HG03039 (cell line): ENCODE results near the gene PROM2.
"Not testable (repeated sequence)": the region's sequence is repeated elsewhere in the genome, so short reads cannot be mapped to it uniquely, and the experiment has no call there.

ENCODE experiments used
- ATAC-seq: cut with Tn5 transposase; IDR thresholded peaks from one replicate; pipeline ENCODE4 v1.9.1; 2021; ENCODE audit warnings: mild to moderate bottlenecking, moderate library complexity; ENCODE audit not compliant: unreplicated experiment

The PROM2 gene

DNA sequence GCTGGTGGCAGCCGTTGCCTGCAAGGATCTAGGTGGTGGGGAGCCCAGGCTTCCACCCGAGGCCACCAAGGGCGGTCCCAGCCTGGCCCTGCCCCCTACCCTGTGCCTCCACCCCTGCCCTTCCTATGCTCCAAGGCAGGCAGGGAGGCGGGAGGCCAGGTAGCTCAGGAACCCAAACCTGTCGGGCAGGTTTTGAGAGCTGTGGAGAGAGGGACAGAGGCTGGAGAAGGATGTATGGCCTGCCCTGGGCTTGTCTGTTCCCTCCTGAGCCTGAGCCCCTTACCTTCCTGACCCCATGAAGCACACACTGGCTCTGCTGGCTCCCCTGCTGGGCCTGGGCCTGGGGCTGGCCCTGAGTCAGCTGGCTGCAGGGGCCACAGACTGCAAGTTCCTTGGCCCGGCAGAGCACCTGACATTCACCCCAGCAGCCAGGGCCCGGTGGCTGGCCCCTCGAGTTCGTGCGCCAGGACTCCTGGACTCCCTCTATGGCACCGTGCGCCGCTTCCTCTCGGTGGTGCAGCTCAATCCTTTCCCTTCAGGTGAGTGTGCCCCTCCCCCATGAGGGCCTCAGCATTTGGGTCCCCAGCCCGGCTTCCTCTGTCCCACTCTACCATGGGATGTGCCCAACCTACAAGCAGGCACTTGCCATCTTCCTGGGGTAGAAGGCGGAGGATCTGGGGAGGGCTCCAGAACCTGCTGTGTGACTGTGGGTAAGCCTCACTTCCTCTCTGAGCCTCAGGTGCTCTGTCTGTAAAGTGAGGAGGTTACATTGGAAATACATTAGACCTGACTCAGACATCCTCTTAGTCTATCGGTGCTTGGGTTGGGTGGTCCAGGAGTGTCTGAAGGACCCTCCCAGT, at the start of gene PROM2:
Gene PROM2 (plus strand): TSS at position 159 of the 860 bp plus-strand sequence. CDS start 137 bp downstream, at position 296.
- no peak for ATAC-seq

DNA sequence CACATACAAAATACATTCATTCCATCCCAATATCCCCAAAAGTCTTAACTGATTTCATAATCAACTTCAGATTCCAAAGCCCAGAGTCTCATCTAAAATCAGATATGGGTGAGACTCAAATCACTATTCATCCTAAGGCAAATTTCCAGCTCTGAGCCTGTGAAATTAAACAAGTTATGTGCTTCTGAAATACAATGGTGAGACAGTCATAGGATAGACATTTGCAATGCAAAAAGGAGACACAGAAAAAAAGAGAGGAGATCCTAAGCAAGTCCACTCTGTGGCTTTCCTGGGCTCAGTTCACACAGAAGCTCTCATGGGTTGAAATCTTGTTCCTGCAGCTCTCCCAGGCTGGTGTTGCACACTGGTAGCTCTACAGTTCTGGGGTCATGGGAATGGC, 48.6 kb upstream of the PROM2 start:
- ATAC-seq, result no peak

DNA sequence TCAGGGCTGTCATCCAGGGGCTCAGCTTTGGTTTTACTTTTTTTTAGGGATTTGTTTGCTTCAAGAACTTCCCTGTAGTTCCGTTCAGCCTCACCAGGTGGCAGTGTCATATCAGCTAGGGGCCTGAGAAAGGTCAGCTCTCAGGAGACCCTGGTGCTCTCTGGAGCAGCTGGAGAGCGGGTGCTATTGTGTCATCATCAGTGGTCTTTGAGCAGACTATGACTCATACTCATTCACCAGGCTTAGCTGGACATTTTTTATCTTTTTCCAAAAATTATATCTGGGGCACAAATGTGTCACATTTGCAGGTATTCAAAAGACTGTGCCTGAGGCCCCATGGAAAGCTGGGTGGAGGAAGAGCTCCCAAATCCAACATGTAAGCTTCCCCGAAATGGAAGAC, 42.5 kb upstream of the PROM2 start:
- no peak for ATAC-seq

GRCh38 chr2:95232232-95232631, 42.0 kb upstream of the PROM2 start:
- no peak for ATAC-seq

DNA sequence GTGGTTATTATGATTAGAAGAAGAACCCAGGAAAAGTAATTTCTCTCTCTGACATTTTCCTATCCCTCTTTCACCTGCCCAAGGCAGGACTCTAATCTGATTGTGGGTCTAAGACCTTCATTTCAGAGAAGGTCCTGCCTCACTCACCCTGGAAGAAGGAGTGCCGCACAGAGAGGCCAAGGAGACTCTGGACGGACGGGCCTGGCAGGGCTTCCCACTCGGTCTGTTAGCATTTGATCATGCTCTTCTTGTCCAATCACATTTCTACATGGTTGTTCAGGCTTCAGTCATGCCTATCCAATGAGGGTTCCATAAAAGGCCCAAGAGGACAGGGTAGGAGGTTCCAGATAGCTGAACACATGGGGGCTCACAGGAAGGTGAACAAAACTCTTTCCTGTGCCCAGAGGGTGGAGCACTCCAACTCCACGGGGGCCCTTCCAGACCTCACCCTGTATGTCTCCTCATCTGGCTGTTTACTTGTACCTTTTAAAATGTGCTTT, 39.9 kb upstream of the PROM2 start:
- no peak for ATAC-seq

DNA sequence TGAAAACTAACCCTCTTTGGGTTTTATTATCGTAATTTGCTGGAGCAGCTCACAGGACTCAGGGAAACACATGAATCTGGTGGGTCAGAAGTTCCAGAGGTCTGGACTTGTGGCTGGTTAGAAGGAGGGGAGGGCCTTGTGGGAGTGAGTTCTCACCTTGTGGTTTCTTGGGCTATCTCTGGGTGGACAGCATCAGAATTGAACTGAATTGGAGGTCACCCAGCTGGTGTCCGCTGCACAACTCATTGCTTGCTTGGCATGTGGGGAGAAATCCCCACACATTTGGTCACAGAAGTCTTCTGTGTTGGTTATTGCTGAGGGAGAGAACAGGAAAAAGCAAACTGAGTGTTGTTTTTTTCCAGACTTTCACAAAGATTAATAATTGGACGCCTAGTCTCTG, 39.4 kb upstream of the PROM2 start:
- ATAC-seq, result no peak

DNA sequence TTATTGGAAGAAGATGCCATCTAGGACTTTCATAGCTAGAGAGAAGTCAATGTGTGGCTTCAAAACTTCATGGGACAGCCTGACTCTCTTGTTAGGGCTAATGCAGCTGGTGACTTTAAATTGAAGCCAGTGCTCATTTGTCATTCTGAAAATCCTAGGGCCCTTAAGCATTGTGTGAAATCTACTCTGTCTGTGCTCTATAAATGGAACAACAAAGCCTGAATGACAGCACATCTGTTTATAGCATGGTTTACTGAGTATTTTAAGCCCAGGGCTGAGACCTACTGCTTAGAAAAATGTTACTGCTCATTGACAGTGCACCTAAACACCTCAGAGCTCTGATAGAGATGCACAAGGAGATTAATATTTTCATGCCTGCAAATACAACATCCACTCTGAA, 36.1 kb upstream of the PROM2 start:
- ATAC-seq, result no peak

DNA sequence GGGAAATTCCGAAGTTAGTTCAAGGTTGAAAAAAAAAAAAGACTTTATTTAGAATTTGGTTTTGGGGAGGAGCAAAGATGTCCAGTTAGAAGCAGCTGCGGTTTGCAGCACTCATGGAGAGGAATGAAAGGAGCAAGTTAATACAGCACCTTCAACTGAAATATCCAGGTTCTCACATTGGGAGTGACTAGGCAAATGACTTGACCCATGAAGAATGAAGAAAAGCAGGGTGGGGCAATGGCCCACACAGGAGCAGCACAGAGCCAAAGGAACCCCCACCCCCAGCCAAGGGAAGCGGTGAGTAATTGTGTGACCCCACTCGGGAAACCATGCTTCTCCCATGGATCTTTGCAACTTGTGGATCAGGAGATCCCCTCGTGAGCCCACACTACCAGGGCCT, 34.2 kb upstream of the PROM2 start:
- no peak for ATAC-seq

- no peak for ATAC-seq
Observed at GRCh38 chr2:95240556-95240955, 33.7 kb upstream of the PROM2 start.

DNA sequence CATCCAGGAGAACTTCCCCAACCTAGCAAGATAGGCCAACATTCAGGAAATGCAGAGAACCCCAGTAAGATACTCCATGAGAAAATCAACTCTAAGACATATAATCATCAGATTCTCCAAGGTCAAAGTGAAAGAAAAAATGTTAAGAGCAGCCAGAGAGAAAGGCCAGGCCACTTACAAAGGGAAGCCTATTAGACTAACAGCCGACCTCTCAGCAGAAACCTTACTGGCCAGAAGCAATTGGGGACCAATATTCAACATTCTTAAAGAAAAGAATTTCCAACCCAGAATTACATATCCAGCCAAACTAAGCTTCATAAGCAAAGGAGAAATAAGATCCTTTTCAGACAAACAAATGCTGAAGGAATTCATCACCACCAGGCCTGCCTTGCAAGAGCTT, 32.2 kb upstream of the PROM2 start:
- ATAC-seq, result not testable (repeated sequence)

DNA sequence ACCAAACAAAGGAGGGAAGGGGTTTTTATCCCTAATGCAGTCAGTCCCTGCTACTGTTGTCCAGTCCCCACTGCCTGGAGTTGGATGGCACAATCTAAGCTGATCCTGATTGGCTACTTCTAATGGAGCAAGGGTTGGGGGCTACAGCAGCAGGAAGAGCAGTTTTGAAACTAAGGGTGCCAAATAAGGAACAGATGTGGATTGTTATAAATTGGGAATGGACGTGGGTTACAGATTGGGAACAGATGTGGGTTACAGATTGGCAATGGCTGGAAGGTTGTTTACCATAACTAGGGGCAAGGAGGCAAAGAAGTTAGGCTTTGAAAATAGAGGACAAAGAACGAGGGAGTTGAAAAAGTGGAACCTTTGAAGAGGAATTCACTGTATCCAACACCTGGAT, 16.0 kb upstream of the PROM2 start:
- no peak for ATAC-seq

DNA sequence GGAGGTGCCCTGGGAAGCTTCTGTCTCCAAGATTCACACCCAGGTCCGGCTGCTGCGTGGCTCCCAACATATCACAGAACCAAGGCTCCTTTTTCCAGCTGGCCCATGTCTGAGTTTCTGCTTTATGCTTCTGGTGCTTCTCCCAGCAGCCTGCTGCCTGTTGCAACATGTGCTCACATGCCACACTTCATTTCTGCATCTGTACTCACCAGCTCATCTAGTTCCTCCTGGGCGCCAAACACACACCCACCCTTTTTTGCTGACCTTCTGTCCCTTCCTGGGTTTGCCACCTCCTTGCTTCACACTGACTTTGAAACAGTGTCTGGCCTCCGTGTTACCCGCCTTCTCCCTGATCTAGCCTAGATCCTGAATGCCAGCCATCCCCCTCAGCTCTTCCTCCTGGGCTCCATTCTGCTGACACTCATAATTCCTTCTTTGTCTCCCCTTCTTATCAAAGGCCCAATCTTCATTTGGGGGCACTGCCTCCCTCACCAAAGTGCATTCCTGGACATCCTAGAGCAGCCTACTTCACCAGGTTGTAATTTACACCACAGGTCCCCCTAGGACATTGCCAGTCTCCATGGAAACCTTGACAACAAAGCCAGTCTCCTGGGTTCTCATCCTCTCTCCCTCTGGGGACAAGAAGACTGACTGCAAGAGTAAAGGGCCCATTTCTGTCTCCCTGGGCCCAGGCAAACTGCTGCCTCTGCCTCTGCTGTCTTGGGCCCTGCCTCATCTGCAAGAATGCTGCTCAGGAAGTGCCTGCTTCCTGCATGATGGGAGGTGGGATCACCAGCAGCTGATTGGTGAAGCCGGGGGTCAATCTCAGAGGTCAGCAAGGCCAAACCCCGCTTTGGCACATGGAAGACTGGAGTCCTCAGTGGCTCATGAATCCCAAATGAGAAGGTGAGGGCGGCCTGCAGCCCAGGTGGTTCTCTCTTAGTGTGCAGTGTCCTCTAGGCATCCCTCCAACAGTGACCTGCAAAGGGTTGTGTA, 13.9 kb upstream of the PROM2 start:
- no peak for ATAC-seq

GRCh38 chr2:95261602-95262001, 12.6 kb upstream of the PROM2 start:
- ATAC-seq, result no peak

- no peak for ATAC-seq
Observed at GRCh38 chr2:95262896-95263542, 11.2 kb upstream of the PROM2 start.

GRCh38 chr2:95264624-95265023, 9.6 kb upstream of the PROM2 start:
- ATAC-seq, result no peak

GRCh38 chr2:95265182-95265581, 9.1 kb upstream of the PROM2 start:
- ATAC-seq, result no peak

DNA sequence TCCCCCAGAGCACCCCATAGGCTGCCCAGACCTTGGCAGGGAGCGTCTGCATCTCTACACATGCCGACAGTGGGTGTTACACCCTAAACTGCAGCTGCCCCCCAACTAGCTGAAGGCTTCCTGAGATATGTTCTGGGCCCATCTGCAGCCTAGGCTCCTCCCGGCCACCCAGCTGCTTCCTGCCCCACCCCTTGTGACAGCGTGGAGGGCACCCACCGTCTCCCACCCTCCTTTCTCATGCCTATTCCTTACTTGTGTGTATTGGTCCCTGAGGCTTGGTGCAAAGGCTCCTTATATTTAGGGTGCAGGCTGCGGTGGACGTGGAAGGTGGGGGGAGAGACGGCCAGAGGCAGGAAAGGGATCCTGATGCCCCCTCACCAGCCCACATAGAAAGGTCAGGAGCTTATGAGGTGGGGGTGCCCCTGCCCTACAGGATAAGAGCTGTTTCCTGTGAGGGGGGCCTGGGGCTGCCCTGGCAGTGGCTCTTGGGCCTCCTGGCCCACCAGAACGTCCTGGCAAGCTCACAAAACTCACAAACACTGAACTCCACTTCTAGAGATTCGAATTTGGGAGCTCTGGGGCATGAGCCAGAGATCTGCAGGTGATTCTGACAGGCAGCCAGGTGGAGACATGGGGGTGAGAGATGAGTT, 7.3 kb upstream of the PROM2 start:
- no peak for ATAC-seq

DNA sequence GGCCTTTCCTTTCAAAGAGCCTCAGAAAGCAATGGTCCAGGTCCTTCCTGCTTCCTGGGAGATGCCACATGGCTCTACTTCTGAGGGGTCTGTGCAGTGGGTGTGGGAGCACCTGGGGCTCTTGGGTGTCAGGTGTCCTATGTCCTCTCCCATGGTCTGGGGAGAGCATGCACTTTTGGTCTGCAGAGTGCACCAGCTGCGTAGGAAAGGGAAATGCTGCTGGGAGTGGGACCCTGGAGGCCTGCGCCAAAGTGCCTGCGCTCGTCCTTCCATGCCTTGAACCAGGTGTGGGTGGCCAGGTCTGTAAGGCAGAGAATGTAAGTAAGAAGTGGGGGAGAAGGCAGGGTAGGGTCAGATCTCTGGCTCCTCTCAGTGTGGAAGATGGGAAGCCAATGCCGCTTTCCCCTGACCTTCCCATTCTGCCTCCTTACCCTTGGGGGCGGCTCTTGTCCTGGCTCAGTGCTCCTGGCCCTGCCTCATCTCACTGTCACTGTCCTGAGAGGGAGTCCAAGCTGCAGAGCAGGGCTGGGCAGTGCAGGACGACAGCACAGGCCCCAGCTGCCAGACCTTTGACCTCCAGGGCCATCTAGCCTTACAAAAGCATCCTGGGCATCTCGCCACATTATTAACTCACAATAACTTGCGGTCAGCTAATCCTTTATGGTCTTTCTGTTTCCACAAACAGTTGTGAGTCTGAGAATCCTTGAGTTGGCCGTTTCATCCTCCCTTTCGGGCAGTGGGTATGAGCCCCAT, 6.6 kb upstream of the PROM2 start:
- ATAC-seq, result no peak

DNA sequence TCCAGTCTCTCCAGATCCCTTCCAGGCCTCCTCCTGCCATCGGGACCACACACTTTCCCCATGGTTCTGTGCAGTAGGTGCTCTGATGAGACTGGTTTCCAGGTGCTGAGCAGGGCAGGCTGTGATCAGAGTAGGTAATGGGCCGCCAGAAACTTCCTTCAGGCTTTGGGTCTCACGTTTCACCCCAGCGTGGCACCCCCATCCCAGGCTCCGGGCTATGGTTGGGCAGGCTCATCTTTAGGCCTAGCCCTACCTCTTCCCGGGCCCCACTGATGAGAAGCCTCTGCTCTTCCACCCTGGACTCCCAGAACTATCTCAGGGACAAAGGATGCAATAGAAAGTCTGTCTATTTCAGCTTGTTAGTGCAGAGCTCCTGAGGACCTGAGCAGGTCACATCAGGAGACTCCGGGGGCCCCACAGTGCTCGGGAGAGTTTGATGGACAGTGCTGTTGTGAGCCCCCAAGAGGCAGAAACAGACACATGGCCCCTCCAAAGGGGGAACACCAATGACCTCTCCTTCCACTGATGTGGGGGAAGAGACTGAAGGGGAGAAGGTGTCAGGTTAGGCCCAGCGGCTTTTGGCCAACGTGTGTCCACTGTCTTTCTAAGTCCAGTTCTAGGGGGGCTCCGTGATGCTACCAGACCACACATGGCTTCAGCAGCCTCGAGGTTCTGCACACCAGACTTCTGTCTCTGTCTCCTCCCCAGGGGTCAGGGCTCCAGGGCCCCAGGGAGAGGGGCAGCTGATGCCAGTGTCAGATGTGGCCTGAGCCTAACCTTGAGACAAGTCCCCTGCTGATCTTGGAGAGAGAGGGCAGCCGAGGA, 5.8 kb upstream of the PROM2 start:
- ATAC-seq, result no peak
